ENCODE measurements around the gene SERBP1. TPM values are rescaled to one million over a fixed set of nuclear protein-coding genes. Genes with fewer than 3 reads are reported as not detected.

SERBP1 gene
- total and polyA plus RNA-seq, 2 of the 8 experiments (the other 6 are each of a cell fraction or from before 2014, with no cell fraction given): 229 to 536 TPM

DNA sequence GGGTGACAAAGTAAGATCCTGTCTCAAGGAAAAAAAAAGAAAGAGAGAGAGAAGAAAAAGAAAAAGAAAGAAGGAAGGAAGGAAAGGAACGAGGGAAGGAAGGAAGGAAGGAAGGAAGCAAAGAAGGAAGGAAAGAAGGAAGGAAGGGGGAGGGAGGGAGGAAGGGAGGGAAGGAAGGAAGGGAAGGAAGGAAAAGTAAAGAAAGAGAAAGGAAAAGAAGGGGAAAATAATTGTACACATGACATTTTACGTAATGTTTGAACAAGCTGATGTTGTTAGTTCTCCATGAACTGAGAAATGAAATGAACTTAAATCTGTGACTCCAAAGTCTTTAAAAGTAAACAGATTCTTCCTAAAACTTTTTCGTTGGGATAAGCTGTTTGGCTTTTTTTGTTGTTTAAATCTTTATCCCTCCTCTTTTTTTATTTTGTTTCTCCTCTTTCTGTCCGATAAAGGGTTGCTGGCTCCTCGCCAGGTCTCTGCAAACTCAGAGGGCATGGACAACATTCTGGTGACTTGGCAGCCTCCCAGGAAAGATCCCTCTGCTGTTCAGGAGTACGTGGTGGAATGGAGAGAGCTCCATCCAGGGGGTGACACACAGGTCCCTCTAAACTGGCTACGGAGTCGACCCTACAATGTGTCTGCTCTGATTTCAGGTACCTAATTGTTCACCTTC lies 62.7 kb downstream of the SERBP1 start:
- 83% methylated on average over 7 of the region's 8 CpGs; no CpG with 5 or more reads in 1 of the 2 experiments for WGBS, 2 experiments (ENCODE audit: extremely low coverage in 1 of 2, insufficient coverage in 1 of 2, insufficient read length in 1 of 2, insufficient replicate concordance in 2 of 2, low coverage in 1 of 2, low lambda C conversion rate in 2 of 2, missing lambda C conversion rate in 1 of 2)
- no peaks in the 10 kb centered on the region for H3K79me1 ChIP-seq (ENCODE audit: low read depth, low read length)
- H4K91ac ChIP-seq (replicated peaks; ENCODE audit: insufficient read length, low read length): no peak overlapping the region
- H2AK5ac ChIP-seq (ENCODE audit: low read depth, low read length): no peak overlapping the region
- no peaks in the 10 kb centered on the region for H3K9me3 ChIP-seq (ENCODE audit: insufficient read depth in 2 of 2, low read depth in 1 of 2, low read length in 1 of 2)
- no peaks in the 10 kb centered on the region for H3K79me2 ChIP-seq (ENCODE audit: control insufficient read depth in 1 of 2, insufficient read depth in 2 of 2, low read length in 2 of 2)
- no peak overlapping the region for H2BK15ac ChIP-seq (ENCODE audit: low read length)
- no peak overlapping the region for H3K4ac ChIP-seq (replicated peaks; ENCODE audit: insufficient read length, low read depth, low read length)
- H2BK12ac ChIP-seq (ENCODE audit: low read depth, low read length): no peak overlapping the region
- no peak overlapping the region for H4K8ac ChIP-seq (ENCODE audit: extremely low read depth, insufficient read depth, low read length)
- ChIA-PET CTCF (ENCODE audit: partially characterized antibody) (interaction anchor here (1.4 kb wide), 2 partner anchors 20 to 24 kb away, joined by 3 to 7 read pairs; no protein-coding TSS in a partner anchor), POLR2A (ENCODE audit: partially characterized antibody) (interaction anchor here (1.1 kb wide), 1 partner anchor 39 kb away, joined by 5 read pairs; no protein-coding TSS in a partner anchor)
- no peak overlapping the region for H2BK20ac ChIP-seq (ENCODE audit: low read length)
- H3K56ac ChIP-seq (replicated peaks; ENCODE audit: insufficient read length, low read depth, low read length): no peak overlapping the region
- no peak overlapping the region for H3K27ac ChIP-seq (ENCODE audit: low read depth, low read length)
- H2AFZ ChIP-seq (ENCODE audit: low read length): no peak overlapping the region
- no peaks in the 10 kb centered on the region for H3K23me2 ChIP-seq (ENCODE audit: low read depth, low read length)
- H4K5ac ChIP-seq (ENCODE audit: insufficient read length, low read depth, low read length): no peak overlapping the region
- no peak overlapping the region for H3K18ac ChIP-seq (ENCODE audit: extremely low read depth, low read length)
- FAIRE-seq (no peak), DNase-seq (ENCODE audit: low read depth in 1 of 2, low spot score in 2 of 2) (no peak)
- H3K4me1 ChIP-seq (replicated peaks in 1 of 4; ENCODE audit: control insufficient read depth in 3 of 4, insufficient read depth in 4 of 4, low read length in 3 of 4): peaks cover 0 to 3% (median 1%) of the 10 kb centered on the region in 4 experiments; a peak in 2 of 7 replicates
- H3K4me3 ChIP-seq (ENCODE audit: extremely low read depth in 1 of 4, insufficient read depth in 2 of 4, low read depth in 3 of 4, low read length in 4 of 4): no peak overlapping the region
- no peak overlapping the region for H3K9ac ChIP-seq (replicated peaks in 1 of 4; ENCODE audit: extremely low read depth in 1 of 4, low read depth in 3 of 4, low read length in 3 of 4)
- H3K27me3 ChIP-seq (replicated peaks in 1 of 4; ENCODE audit: control insufficient read depth in 3 of 4, extremely low read depth in 1 of 4, insufficient read depth in 3 of 4, low read length in 3 of 4): no peaks in the 10 kb centered on the region
- H2BK120ac ChIP-seq (replicated peaks; ENCODE audit: low read depth, low read length): no peak overlapping the region
- H3K23ac ChIP-seq (ENCODE audit: insufficient read length): no peak overlapping the region
- H3K4me2 ChIP-seq (ENCODE audit: insufficient read depth in 1 of 2, low read depth in 2 of 2, low read length in 2 of 2): no peak overlapping the region
- H3K14ac ChIP-seq (ENCODE audit: insufficient read length): no peak overlapping the region
- H2BK5ac ChIP-seq (ENCODE audit: low read depth, low read length): no peak overlapping the region
- H3K36me3 ChIP-seq (ENCODE audit: control insufficient read depth in 2 of 4, insufficient read depth in 4 of 4, low read length in 3 of 4): no peaks in the 10 kb centered on the region
- H4K20me1 ChIP-seq (replicated peaks in 1 of 2; ENCODE audit: control insufficient read depth in 1 of 2, insufficient read depth in 2 of 2, low read length in 2 of 2): no peaks in the 10 kb centered on the region
- TF ChIP-seq RAD21 (IDR thresholded peaks at IDR 0.05 in 1 of 2, conservative IDR thresholded peaks at IDR 0.05 in 1 of 2; ENCODE audit: low read depth in 2 of 2, low read length in 2 of 2): no peak
- no peak for TF ChIP-seq CHD1 (IDR thresholded peaks at IDR 0.05; ENCODE audit: low read depth, low read length)
- no peak for TF ChIP-seq JUND (IDR thresholded peaks at IDR 0.05; ENCODE audit: low read length)
